HG02938 (cell line): Measurements from ENCODE around the gene CAMTA1.

ENCODE experiments used
- ATAC-seq: cut with Tn5 transposase; IDR thresholded peaks from one replicate; pipeline ENCODE4 v1.9.1; 2021; ENCODE audit warnings: mild to moderate bottlenecking, moderate library complexity; ENCODE audit not compliant: unreplicated experiment

Gene CAMTA1

DNA sequence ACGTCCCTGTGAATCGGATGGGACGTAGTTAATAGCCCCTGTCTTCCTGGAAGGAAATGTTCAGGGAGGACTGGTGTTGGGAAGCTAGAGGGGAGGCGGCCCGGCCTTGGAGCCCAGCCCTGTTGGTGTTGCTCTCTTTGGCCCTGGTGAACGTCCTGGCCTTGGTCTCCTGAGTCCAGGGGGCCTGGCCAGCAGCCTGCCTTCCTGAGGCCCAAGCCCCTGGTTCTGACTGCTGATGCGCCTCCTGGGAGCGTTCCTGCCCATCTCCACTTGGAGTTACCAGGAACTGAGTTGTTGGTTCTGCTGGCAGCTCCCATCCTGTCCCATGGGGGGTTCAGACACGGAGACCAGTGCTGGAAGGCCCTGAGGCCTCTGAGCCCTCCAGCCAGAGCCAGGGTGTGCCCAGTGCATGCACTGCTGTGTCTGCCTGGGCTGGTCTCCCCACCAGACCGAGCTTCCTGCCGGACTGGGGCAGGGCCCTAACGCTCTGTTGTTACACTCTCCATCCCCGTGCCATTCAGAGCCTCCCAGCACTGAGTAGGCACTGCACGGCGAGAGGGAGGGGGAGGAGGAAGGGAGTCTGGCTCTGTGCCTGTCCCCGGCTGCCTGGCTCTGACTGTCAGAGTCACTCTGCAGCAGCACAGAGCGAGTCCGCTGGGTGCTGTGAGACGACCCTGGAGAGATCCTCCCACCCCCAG is 603.4 kb downstream of the CAMTA1 start:
- no peak for ATAC-seq

DNA sequence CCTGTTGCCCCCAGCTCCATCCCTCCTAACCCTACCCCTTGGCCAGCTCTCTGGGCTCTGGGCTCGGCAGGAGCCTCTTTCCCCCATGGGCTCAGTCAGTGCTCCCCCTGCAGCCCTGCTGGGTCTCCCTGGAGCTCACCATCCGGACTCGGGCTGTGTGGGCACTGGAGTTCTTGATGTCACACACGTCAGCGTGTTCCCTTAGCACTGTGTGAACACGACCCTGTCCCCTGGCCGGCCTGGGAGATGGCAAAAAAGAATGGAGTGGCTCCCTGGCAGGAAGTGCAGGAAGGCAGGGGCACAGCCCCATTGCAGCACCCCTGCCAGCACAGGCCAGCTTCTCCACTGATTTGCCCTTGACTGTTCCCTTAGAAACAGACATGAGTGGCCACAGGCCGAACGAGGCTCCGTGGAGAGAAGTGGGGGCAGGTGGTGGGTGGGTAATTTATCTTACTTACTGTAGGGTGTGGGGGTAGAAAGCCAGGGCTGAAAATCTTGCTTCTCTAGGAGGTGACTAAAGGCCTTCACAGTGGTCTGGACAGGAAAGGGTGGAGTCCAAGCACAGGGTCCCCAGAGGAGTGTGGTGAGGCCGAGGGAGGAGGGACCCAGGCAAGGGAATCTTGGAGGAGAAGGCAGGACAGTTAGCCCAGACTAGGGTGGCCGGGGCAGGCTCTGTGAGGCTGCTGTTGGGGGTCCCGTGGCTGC is 604.1 kb downstream of the CAMTA1 start:
- ATAC-seq, result no peak

DNA sequence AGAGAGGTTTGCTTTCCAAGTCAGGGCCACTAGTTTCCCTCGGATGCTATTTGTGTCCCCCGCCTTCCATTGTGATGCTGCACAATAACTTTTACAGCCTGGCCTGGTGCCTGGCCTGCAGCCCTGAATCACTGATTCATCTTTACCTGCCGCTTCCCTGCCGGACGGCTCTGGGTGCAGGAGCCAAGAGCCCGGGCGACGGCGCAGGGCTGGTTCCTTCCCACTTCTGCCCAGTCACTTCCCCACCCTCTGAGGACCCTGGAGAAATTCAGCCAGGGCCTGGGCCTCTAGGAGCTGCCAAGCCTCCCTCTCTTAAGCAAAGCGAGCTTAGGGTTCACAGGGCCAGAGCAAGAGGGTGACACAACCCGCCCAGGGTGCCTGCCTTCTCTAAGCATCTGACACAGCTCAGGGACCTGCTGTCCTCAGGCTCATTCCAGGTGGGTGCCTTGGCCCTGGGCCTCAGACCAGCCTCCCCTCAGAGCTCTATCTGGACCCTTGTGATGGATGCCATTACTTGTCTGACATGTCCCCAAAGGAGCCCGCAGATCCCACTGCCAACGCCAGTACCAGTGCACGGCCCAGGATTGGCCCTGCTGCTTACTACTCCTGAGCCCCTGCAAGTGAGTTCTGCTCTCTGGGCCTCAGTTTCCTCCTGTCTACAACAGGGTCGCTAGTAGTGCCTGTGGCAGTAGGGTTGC is 604.8 kb downstream of the CAMTA1 start:
- ATAC-seq, result no peak

DNA sequence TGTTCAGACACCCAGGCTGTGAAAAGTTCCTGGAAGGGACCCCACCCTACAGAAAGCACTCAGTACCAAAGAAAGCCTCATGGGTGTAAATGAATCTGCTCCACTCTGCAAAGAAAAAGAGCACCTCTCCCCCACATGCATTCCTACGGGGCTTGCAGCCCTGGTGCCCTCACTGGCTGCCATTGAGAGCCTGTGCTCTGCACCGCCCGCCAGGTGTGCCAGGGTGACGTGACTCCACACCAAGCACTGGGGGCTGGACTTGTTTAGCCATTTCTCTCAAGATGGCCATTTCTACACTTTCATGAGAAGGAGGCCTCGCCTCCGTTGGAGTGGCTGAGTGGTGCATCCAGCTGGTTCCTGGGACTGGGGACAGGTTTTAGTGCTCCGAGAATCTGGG is 605.3 kb downstream of the CAMTA1 start:
- no peak for ATAC-seq

DNA sequence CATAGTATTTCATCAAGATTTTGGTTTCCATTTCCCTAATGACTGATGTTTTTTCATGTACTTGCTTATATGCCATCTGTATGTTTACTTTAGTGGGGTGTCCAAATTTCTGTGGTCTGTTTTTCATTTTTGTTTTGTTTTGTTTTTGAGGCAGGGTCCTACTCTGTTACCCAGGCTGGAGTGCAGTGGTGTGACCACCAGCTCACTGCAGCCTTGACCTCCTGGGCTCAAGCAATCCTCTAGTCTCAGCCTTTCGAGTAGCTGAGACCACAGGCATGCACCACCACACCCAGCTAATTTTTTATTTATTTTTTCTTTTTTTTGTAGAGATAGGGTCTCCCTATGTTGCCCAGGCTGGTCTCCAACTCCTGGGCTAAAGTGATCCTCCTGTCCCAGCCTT is 607.9 kb downstream of the CAMTA1 start:
- ATAC-seq, result no peak

DNA sequence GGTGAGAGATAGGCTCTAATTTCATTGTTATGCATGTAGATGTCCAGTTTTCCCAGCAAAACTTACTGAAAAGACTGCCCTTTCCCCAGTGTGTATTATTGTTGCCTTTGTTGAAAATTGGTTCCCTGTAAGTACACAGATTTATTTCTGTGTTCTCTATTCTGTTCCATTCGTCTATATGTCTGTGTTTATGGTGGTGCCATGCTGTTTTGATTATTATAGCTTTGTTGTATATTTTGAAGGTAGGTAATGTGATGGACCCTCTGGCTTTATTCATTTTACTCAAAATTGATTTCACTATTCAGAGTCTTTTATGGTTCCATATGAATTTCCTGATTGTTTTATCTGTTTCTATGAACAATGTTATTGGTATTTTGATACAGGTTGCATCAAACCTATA is 610.0 kb downstream of the CAMTA1 start:
- no peak for ATAC-seq

DNA sequence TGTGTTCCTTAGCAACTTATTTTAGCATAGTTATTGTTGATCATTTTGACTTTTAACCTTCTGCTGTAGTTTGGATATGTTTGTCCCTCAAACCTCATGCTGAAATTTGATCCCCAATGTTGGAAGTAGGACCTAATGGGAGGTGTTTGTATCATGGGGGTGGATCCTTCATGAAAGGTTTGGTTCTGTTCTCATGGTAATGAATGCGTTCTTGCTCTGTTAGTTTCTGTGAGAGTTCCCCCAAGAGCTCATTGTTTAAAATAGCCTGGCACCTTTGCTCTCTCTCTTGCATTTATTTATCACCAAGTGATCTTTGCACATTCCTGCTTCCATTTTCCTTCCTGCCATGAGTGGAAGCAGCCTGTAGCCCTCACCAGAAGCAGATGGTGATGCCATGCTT is 613.7 kb downstream of the CAMTA1 start:
- ATAC-seq, result no peak

DNA sequence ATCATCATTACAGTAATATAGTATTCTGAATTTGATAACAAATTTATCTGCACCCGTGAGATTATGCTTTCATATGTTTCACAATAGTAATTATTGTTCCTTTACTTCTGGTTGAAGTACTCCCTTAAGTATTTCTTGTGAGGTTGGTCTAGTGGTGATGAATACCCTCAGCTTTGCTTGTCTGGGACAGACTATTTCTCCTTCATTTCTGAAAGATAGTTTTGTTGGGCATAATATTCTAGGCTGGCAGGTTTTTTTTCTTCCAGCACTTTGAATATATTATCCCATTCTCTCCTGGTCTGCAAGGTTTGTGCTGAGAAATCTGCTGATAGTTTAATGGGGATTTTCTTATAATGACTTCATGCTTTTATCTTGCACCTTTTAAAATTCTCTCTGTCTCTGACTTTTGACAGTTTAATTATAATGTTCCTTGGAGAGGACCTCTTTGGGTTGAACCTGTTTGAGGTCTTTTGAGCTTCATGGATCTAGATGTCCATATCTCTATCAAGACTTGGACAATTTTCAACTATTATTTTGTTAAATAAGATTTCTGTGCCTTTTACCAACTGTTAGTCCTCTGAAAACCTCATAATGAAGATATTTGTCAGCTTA is 614.4 kb downstream of the CAMTA1 start:
- ATAC-seq, result no peak

DNA sequence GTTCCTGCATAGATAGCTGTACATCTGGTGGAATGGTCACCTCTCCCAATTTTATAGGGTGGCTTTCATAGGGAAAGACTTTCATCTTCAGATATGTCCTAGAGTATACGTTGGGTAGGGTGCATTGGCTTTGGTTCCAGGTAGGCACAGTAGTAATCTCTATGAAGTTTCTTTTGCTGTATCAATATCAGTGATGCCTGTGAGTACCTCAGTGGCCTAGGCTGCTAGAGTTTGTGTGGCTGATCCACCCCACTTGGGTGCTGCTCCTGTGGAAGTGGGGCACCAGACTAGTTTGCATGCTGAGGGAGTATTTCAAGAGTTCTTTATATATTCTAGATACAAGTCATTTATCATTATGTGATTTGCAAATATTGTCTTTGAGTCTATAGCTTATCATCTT is 615.3 kb downstream of the CAMTA1 start:
- no peak for ATAC-seq

DNA sequence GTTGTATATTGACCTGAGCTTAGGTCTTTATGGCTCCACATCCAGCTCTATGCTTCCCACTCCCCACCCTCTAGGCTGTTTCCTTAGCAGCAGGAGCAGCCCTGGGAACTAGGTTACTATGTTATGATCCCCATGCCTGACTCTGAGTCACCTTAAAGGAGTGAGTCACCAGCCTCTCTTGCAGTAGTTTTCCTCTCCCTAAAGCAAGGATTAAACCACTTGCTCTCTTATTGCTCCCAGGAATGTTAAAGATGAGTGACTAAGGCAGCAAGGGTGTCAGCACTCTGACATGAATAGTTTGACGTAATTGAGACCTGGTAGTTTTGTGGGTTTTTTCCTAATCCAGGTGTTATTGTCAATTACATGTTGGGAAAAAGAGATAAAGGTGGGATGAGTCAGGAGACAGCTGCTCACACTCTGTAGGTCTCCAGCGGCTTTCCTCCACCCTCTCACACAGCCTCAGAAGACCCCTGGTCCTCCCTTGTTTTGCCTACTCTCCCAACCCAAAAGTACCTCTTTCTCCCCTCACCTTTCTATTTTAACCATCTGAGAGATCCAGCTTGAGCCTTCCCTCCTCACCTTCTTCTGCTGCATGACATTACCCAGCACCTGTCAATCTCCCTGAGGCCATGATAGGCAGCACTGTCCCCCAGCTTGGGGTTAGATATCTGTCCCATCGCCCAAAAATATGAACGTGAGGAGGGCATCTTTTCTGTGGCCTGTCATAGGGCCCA is 616.7 kb downstream of the CAMTA1 start:
- no peak for ATAC-seq

DNA sequence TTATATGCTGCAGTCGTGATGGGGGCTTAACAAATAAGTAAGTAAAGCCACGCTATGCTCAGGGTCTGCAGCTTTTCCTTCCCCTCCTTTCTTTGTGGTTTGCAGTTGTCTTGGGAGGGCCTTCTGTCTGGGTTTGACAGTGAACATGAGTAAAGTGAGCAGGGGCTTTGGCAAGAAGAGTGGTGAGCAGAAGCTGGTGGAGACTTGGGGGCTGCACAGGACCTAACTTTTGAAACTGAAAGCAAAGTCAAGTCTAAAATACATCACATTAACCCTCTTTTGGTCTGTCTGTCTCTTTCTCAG is 617.2 kb downstream of the CAMTA1 start:
- ATAC-seq, result no peak

DNA sequence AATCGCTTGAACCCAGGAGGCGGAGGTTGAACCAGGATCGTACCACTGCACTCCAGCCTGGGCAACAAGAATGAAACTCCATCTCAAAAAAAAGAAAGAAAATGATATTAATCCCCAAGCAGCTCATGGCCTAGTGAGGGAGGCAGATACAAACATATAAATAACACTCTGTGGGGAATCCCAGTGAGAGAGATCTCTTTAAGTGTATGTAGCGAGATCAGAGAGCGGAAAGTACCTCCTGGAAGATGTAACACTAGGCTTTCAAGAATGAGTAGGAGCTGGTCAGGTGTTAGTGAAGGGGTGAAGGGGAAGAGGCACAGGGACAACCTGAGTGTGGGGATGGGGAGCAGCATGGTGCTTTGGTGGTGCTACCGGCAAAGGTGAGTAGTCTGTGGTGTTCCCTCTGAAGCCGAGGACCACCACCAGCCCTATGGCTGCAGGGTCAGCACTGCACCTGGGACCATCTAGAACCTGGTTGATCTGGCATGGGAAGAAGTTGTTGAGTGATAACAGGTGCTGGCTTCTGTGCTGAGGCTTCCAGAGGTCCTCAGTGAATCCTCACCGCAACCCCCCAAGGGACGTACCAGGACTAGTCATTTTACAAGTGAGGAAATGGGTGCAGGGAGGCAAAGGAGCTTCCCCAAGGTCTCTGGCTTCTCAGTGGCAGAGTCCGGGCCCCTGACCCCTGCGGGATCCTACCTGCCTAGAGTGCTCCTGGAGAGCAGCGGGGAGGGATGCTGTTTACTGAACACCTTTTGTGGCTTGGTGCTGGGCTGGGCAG is 618.2 kb downstream of the CAMTA1 start:
- ATAC-seq, result no peak

DNA sequence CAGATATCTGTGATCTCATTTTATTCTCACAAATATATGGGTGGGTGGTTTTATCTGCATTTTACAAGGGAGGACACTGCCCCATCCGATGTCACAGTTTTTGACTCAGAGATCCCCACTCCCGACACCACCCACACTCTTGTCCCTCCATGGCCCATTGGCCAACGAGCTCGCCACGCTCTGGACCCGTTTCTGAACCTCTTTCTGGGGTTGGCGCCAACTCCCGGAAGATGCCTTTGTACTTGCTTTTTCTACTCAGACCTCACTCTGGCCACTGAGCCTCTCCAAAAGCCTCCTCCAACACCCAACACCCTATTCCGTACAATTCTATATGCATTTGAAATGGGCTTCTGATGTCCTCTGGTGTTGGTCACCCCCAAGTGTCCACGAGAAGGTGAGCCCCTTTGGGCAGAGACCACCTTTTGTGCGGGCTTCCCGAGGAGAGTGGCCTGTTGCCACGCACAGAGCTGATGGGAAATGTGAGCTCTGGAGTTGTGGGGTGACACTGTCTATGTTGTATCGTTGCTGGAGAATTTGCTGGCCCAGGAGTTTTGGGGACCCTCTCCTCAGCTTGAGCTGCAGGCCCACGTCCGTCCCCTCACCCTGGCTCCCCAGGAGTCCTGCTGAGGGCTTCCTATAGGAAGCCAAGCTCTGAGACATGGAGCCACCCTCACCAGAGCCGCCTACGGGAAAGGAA is 618.9 kb downstream of the CAMTA1 start:
- ATAC-seq, result no peak

DNA sequence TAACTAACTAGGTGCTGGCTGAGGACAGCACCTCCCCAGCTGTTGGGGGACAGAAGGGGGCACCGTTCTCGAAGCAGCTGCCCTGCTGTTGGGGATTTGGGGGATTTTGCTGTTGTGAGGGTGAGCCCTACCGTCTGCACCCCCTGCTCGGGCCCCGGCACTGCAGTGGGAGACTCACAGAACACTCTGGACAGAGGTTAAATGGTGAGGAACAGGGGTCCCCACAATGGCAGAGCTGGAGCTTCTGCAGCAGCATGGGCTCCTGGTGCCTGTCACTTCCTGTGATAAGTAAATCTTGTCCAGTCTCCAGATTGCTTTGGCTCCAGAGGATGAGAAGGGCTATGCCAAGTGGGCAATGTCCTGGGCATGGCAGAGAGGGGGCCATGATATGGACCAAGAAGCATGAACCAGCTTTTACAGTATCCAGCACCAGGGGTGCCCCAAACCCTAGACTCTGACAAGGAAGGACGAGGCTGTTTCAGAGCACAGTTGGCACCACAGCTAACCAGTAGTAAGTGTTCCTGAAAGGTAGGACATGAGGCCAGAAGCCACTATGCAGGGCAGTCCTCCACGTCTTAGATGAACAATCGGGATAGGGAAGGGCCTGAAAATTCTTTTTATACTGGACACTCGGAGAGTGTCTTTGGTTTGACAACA is 620.7 kb downstream of the CAMTA1 start:
- ATAC-seq, result no peak

DNA sequence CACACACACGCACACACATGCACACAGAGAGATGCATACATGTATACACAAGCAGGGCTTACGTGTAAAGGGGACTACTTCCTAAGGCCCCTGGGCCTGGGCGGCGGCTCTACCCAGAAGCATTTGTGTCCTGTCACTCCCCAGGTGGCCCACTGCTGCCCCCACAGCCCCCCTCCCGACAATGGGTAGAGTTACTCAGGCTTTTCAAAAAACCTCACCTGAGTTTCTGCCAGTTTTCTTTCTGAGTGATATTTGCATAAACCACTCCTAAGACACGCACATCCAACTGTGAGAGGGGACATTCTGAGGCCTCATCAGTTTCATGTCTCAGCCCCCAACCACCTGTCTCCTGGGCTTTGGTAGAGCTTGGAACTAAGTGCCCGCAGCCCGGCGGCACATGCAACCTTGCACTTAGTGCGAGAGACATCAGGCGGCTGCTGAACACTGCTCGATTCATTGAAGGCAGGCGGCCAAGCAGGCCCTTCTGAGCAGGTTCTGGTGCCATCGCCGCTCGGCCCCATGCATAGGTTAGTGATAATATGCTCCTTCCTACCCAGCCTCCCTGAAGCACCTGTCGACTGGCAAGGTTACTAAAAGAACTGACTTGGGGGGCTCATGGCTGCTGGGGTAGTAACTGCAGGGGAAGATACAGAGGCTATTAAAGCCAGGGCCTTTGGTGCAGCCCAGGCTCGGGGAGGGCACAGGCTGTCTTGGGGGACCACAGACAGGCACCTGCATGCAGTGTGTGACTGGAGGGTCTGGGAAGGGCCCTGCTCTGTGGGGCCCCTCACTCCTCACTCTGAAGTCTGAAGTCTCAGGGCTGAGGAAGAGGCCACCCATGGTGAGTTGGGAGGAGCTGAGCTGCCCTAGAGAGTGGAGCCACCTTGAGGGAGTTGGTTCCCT is 621.6 kb downstream of the CAMTA1 start:
- no peak for ATAC-seq

DNA sequence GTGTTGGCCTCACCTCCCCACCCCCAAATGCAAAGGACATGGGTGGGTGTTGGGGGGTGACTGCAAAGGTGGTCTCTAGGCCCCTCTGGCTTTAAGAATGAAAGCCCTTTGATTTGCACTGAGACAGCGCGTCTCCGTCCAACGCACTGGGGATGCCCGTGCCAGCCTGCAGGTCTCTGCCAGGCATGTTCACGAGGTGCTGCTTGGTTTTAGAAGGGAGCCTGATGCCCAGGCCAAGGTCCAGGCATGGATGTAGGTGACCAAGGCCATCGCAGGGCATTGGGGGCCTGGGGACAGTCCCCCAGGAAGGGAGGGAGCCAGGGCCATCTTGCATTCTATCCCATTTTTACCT is 622.3 kb downstream of the CAMTA1 start:
- ATAC-seq, result no peak

DNA sequence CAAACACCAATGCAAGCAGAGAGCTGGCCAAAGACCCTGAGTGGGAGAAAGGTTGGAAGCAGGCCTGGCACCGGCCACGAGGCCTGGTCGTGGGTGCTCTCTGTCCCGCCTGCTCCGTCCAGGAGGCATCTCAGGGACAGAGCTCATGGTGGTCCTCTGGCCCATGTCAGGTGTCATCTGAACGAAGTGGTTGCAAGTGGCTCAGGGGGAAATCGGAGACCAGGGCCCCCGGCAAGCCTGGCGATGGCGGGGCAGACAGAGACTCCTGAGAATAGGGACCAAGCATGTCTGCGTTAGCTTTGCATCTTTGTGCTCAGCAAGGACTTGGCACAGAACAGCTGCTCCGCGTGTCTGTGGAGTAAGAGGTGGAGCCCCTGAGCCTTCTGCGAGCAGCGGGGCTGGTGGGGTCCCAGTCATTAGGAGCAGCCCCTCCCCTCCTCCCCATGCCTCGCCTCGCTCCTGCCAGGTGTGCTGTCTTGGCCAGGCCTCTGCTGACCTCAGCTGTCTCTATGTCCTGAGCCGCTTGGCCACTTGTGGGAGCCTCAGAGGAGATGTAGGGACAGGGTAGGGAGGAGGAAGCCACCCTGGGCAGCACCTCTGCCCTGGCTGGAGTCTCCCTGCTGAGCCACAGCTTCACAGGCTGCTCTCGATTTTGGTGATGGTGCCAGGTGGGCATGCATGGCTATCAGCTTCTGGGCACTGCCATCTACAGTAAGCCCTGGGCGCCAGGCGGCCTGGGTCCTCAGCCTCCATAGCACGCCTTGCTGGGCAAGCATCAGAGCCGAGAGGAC is 622.9 kb downstream of the CAMTA1 start:
- ATAC-seq, result no peak

DNA sequence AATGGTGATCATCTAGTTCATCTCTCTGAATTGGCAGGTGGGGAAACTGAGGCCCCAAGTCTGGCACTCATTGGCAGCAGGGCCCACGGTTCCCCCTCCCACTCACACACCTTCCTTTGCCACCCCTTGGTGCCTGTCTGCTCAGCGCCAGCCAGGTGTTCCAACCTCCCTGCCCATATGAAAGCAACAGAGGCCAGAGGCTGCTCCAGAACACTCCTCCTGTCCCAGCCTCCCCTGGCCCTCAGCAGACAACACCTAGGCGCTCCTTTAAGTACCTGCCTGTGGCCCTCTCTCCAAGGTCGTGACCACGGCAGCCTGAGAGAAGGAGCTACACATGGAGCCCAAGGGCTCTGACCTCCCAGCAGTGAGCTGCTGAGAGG is 623.5 kb downstream of the CAMTA1 start:
- ATAC-seq, result no peak
